Measurements from ENCODE around the gene ZBTB40. TPM values are rescaled to one million over a fixed set of nuclear protein-coding genes. Genes with fewer than 3 reads are reported as not detected.

ZBTB40 gene
- total RNA-seq, 1 experiment from 2014 or later = 14.2 TPM

- DNase-seq (ENCODE audit: low read depth, low spot score) = no peak
- in situ Hi-C loops (cut with HindIII; ENCODE audit: low pct_unique_long_range_greater_than_20kb, low sequenced_read_pairs) = no loop called here
Measured at GRCh38 chr1:22516906-22517571, 65.4 kb downstream of the ZBTB40 start.

- DNase-seq (ENCODE audit: low read depth, low spot score) = no peak
- in situ Hi-C loops (cut with HindIII; ENCODE audit: low pct_unique_long_range_greater_than_20kb, low sequenced_read_pairs) = no loop called here
Measured at GRCh38 chr1:22517956-22518355, 66.3 kb downstream of the ZBTB40 start.

- in situ Hi-C loops (cut with HindIII; ENCODE audit: low pct_unique_long_range_greater_than_20kb, low sequenced_read_pairs) = no loop called here
- no peak for DNase-seq (ENCODE audit: low read depth, low spot score)
Measured at GRCh38 chr1:22518379-22518778, 66.7 kb downstream of the ZBTB40 start.

- in situ Hi-C loops (cut with HindIII; ENCODE audit: low pct_unique_long_range_greater_than_20kb, low sequenced_read_pairs) = no loop called here
- no peak for DNase-seq (ENCODE audit: low read depth, low spot score)
Measured at GRCh38 chr1:22520871-22521270, 69.2 kb downstream of the ZBTB40 start.

- DNase-seq (ENCODE audit: low read depth, low spot score) = no peak
- in situ Hi-C loops (cut with HindIII; ENCODE audit: low pct_unique_long_range_greater_than_20kb, low sequenced_read_pairs) = no loop called here
Measured at GRCh38 chr1:22521692-22522091, 70.0 kb downstream of the ZBTB40 start.

- in situ Hi-C loops (cut with HindIII; ENCODE audit: low pct_unique_long_range_greater_than_20kb, low sequenced_read_pairs) = no loop called here
- no peak for DNase-seq (ENCODE audit: low read depth, low spot score)
Measured at GRCh38 chr1:22522221-22522743, 70.6 kb downstream of the ZBTB40 start.

- DNase-seq (ENCODE audit: low read depth, low spot score) = no peak
- in situ Hi-C loops (cut with HindIII; ENCODE audit: low pct_unique_long_range_greater_than_20kb, low sequenced_read_pairs) = no loop called here
Measured at GRCh38 chr1:22524481-22524880, 72.8 kb downstream of the ZBTB40 start.

- in situ Hi-C loops (cut with HindIII; ENCODE audit: low pct_unique_long_range_greater_than_20kb, low sequenced_read_pairs) = no loop called here
- DNase-seq (ENCODE audit: low read depth, low spot score) = no peak
Measured at GRCh38 chr1:22525211-22525610, 73.6 kb downstream of the ZBTB40 start.

GRCh38 chr1:22525646-22526045, 74.0 kb downstream of the ZBTB40 start:
- DNase-seq (ENCODE audit: low read depth, low spot score) = no peak
- in situ Hi-C loops (cut with HindIII; ENCODE audit: low pct_unique_long_range_greater_than_20kb, low sequenced_read_pairs) = no loop called here

GRCh38 chr1:22526098-22526497, 74.4 kb downstream of the ZBTB40 start:
- in situ Hi-C loops (cut with HindIII; ENCODE audit: low pct_unique_long_range_greater_than_20kb, low sequenced_read_pairs) = no loop called here
- DNase-seq (ENCODE audit: low read depth, low spot score) = no peak

GRCh38 chr1:22526677-22527076, 75.0 kb downstream of the ZBTB40 start:
- in situ Hi-C loops (cut with HindIII; ENCODE audit: low pct_unique_long_range_greater_than_20kb, low sequenced_read_pairs) = no loop called here

GRCh38 chr1:22527122-22527521, 75.5 kb downstream of the ZBTB40 start:
- in situ Hi-C loops (cut with HindIII; ENCODE audit: low pct_unique_long_range_greater_than_20kb, low sequenced_read_pairs) = no loop called here
- DNase-seq (ENCODE audit: low read depth, low spot score) = no peak

More at GRCh38 chr1:22526677-22527076, 75.0 kb downstream of the ZBTB40 start:
- DNase-seq (ENCODE audit: low read depth, low spot score) = no peak

GRCh38 chr1:22527555-22528296, 76.1 kb downstream of the ZBTB40 start:
- in situ Hi-C loops (cut with HindIII; ENCODE audit: low pct_unique_long_range_greater_than_20kb, low sequenced_read_pairs) = no loop called here
- peak; percentile 50 for DNase-seq (ENCODE audit: low read depth, low spot score)

GRCh38 chr1:22528451-22528850, 76.8 kb downstream of the ZBTB40 start:
- in situ Hi-C loops (cut with HindIII; ENCODE audit: low pct_unique_long_range_greater_than_20kb, low sequenced_read_pairs) = no loop called here

GRCh38 chr1:22529901-22530621, 78.4 kb downstream of the ZBTB40 start:
- DNase-seq (ENCODE audit: low read depth, low spot score) = no peak
- in situ Hi-C loops (cut with HindIII; ENCODE audit: low pct_unique_long_range_greater_than_20kb, low sequenced_read_pairs) = no loop called here

More at GRCh38 chr1:22528451-22528850, 76.8 kb downstream of the ZBTB40 start:
- no peak for DNase-seq (ENCODE audit: low read depth, low spot score)

- no peak for DNase-seq (ENCODE audit: low read depth, low spot score)
- in situ Hi-C loops (cut with HindIII; ENCODE audit: low pct_unique_long_range_greater_than_20kb, low sequenced_read_pairs) = no loop called here
Measured at GRCh38 chr1:22530715-22531114, 79.1 kb downstream of the ZBTB40 start.

- no peak for DNase-seq (ENCODE audit: low read depth, low spot score)
- in situ Hi-C loops (cut with HindIII; ENCODE audit: low pct_unique_long_range_greater_than_20kb, low sequenced_read_pairs) = no loop called here
Measured at GRCh38 chr1:22531251-22531650, 79.6 kb downstream of the ZBTB40 start.

- in situ Hi-C loops (cut with HindIII; ENCODE audit: low pct_unique_long_range_greater_than_20kb, low sequenced_read_pairs) = no loop called here
Measured at GRCh38 chr1:22533244-22533895, 81.7 kb downstream of the ZBTB40 start.

More at GRCh38 chr1:22533244-22533895, 81.7 kb downstream of the ZBTB40 start:
- no peak for DNase-seq (ENCODE audit: low read depth, low spot score)
